HFF-Myc (cell line): ENCODE results near the gene ARHGAP42.

Experiments
- DNase-seq: peaks from one replicate; pipeline ENCODE4 v3.0.0-alpha.2; 2011; ENCODE audit warnings: low read depth; ENCODE audit errors: extremely low read depth
- H3K4me3 ChIP-seq: replicated peaks from 2 replicates; pipeline ENCODE4 v1.5.1; 2011; ENCODE audit warnings: low read depth, mild to moderate bottlenecking, control low read depth, low read length
- CTCF ChIP-seq: IDR thresholded peaks from 2 replicates; pipeline ENCODE4 v1.5.1; 2012; ENCODE audit warnings: mild to moderate bottlenecking, low read depth, low read length, control low read depth; ENCODE audit errors: missing control alignments

The ARHGAP42 gene

GRCh38 chr11:100757646-100758045 is 70.6 kb downstream of the ARHGAP42 start:
- DNase-seq, result no peak
- no peak overlapping the region for H3K4me3 ChIP-seq
- no peak for TF ChIP-seq CTCF

- TF ChIP-seq CTCF, result no peak
- DNase-seq, result no peak
- H3K4me3 ChIP-seq, result no peak overlapping the region
These were observed 72.0 kb downstream of the ARHGAP42 start for GRCh38 chr11:100759106-100759505.

- no peak overlapping the region for H3K4me3 ChIP-seq
These were observed 72.8 kb downstream of the ARHGAP42 start for GRCh38 chr11:100759856-100760255.

GRCh38 chr11:100760744-100761143 is 73.7 kb downstream of the ARHGAP42 start:
- no peak overlapping the region for H3K4me3 ChIP-seq
- no peak for DNase-seq
- TF ChIP-seq CTCF, result no peak

More at GRCh38 chr11:100759856-100760255, 72.8 kb downstream of the ARHGAP42 start:
- no peak for TF ChIP-seq CTCF
- no peak for DNase-seq

GRCh38 chr11:100761841-100762240 is 74.8 kb downstream of the ARHGAP42 start:
- DNase-seq, result no peak
- no peak overlapping the region for H3K4me3 ChIP-seq
- no peak for TF ChIP-seq CTCF

GRCh38 chr11:100766764-100767163 is 79.7 kb downstream of the ARHGAP42 start:
- H3K4me3 ChIP-seq, result no peak overlapping the region
- TF ChIP-seq CTCF, result no peak
- DNase-seq, result no peak

- H3K4me3 ChIP-seq, result no peak overlapping the region
- no peak for TF ChIP-seq CTCF
- DNase-seq, result no peak
These were observed 82.1 kb downstream of the ARHGAP42 start for GRCh38 chr11:100769165-100769564.
